Fibroblast of lung (primary cell): Measurements from ENCODE around the gene PNPLA8. TPM values are rescaled to one million over a fixed set of nuclear protein-coding genes. Genes with fewer than 3 reads are reported as not detected.

ENCODE experiments used
- DNase-seq, 2 donors: peaks; one replicate each; pipeline versions ENCODE4 v3.0.0 to v3.0.0-alpha.2; 2010; ENCODE audit warnings: low read depth in 2 of 2
- H2AFZ ChIP-seq: 2 replicates; pipeline ENCODE4 v1.5.1; 2012; ENCODE audit warnings: low read length, control low read depth, inconsistent platforms
- H3K27ac ChIP-seq: 2 replicates; pipeline ENCODE4 v1.5.1; 2011; ENCODE audit warnings: low read length, control low read depth; ENCODE audit not compliant: insufficient read depth
- H3K27me3 ChIP-seq: 2 replicates; pipeline ENCODE4 v1.5.1; 2011; ENCODE audit warnings: mild to moderate bottlenecking, low read length; ENCODE audit not compliant: control insufficient read depth, insufficient read depth
- H3K36me3 ChIP-seq: 2 replicates; pipeline ENCODE4 v1.5.1; 2011; ENCODE audit warnings: low read length; ENCODE audit not compliant: control insufficient read depth, insufficient read depth
- H3K4me1 ChIP-seq: 2 replicates; pipeline ENCODE4 v1.5.1; 2011; ENCODE audit warnings: low read length; ENCODE audit not compliant: control insufficient read depth, insufficient read depth; ENCODE audit errors: extremely low read depth
- H3K4me2 ChIP-seq: 2 replicates; pipeline ENCODE4 v1.5.1; 2011; ENCODE audit warnings: low read length, control low read depth; ENCODE audit not compliant: insufficient read depth; ENCODE audit errors: extremely low read depth
- H3K4me3 ChIP-seq, 4 experiments: fragments of 200-600 bp in 1 of 4; sonication (generic) in 1 of 4; replicated peaks in 1 of 4; 2 replicates each; pipeline ENCODE4 v1.5.1; 2011 to 2016; ENCODE audit warnings: low read length in 4 of 4, low read depth in 3 of 4, mild to moderate bottlenecking in 3 of 4, control low read depth in 2 of 4, inconsistent platforms in 1 of 4, mixed read lengths in 1 of 4; ENCODE audit not compliant: insufficient read depth in 1 of 4; ENCODE audit errors: control extremely low read depth in 1 of 4
- H3K79me2 ChIP-seq: 2 replicates; pipeline ENCODE4 v1.5.1; 2012; ENCODE audit warnings: mild to moderate bottlenecking, low read length, inconsistent platforms; ENCODE audit not compliant: control insufficient read depth, insufficient read depth
- H3K9ac ChIP-seq: 2 replicates; pipeline ENCODE4 v1.5.1; 2011; ENCODE audit warnings: mild to moderate bottlenecking, low read length, control low read depth; ENCODE audit not compliant: insufficient read depth
- H3K9me3 ChIP-seq: 2 replicates; pipeline ENCODE4 v1.5.1; 2012; ENCODE audit warnings: low read depth, low read length; ENCODE audit not compliant: control insufficient read depth, insufficient read depth
- H4K20me1 ChIP-seq: 2 replicates; pipeline ENCODE4 v1.5.1; 2011; ENCODE audit warnings: low read length; ENCODE audit not compliant: control insufficient read depth, insufficient read depth; ENCODE audit errors: extremely low read depth
- CTCF ChIP-seq, 2 donors: IDR thresholded peaks in 1 of 2; conservative IDR thresholded peaks in 1 of 2; 1 replicate in 1 of 2; 2 replicates in 1 of 2; pipeline ENCODE4 v1.5.1; 2011 to 2012; ENCODE audit warnings: low read length in 2 of 2, control low read depth in 1 of 2, inconsistent platforms in 1 of 2, low read depth in 1 of 2, mild to moderate bottlenecking in 1 of 2
- EZH2 ChIP-seq: IDR thresholded peaks from 2 replicates; pipeline ENCODE4 v1.5.1; 2012; ENCODE audit warnings: low read length, control low read depth, mild to moderate bottlenecking; ENCODE audit errors: missing control alignments
- polyA plus RNA-seq, 2 donors: library from polyadenylated mRNA; depleted of rRNA in 1 of 2; stranded (reverse) in 1 of 2; unstranded in 1 of 2; fragments of >200 nt; gene quantifications; 2 replicates each; pipeline ENCODE4 v1.2.1, GENCODE V29; 2011 to 2012; ENCODE audit warnings: missing spikeins in 1 of 2
- total RNA-seq: library from RNA; depleted of rRNA; stranded (reverse); fragments of >200 nt; gene quantifications from 2 replicates; pipeline ENCODE4 v1.2.1, GENCODE V29; 2014

Gene PNPLA8
- total and polyA plus RNA-seq, 2 donors (not counting 1 experiment from before 2014, with no cell fraction given) = 27.9 to 36.7 TPM

- no peak for TF ChIP-seq EZH2
- no peak for TF ChIP-seq CTCF (conservative IDR thresholded peaks at IDR 0.05 in 1 of 2, IDR thresholded peaks at IDR 0.05 in 1 of 2; ENCODE audit: low read depth in 1 of 2, low read length in 2 of 2)
- Histone ChIP-seq H2AFZ (no peak overlapping the region), H4K20me1 (no peaks in the 10 kb centered on the region), H3K9ac (no peak overlapping the region), H3K27me3 (no peaks in the 10 kb centered on the region), H3K4me2 (no peak overlapping the region), H3K4me3 (no peak overlapping the region), H3K4me1 (no peaks in the 10 kb centered on the region), H3K27ac (no peak overlapping the region), H3K36me3 (no peaks in the 10 kb centered on the region), H3K9me3 (no peaks in the 10 kb centered on the region), H3K79me2 (no peaks in the 10 kb centered on the region)
- no peak for DNase-seq
Measured at GRCh38 chr7:108427766-108428165, 98.2 kb downstream of the PNPLA8 start.

- no peak for DNase-seq
- no peaks in the 10 kb centered on the region for H3K4me1 ChIP-seq
- H3K4me2 ChIP-seq = no peak overlapping the region
- H3K79me2 ChIP-seq = no peaks in the 10 kb centered on the region
- H3K9ac ChIP-seq = no peak overlapping the region
- H3K9me3 ChIP-seq = no peaks in the 10 kb centered on the region
- H3K36me3 ChIP-seq = no peaks in the 10 kb centered on the region
- no peak for TF ChIP-seq EZH2
- TF ChIP-seq CTCF (conservative IDR thresholded peaks at IDR 0.05 in 1 of 2, IDR thresholded peaks at IDR 0.05 in 1 of 2; ENCODE audit: low read depth in 1 of 2, low read length in 2 of 2) = no peak
- H3K27ac ChIP-seq = no peak overlapping the region
- no peak overlapping the region for H2AFZ ChIP-seq
- H3K27me3 ChIP-seq = no peaks in the 10 kb centered on the region
- no peaks in the 10 kb centered on the region for H4K20me1 ChIP-seq
- H3K4me3 ChIP-seq = no peak overlapping the region
Measured at GRCh38 chr7:108425714-108426275, 100.1 kb downstream of the PNPLA8 start.

GRCh38 chr7:108424013-108424412 lies 101.9 kb downstream of the PNPLA8 start:
- Histone ChIP-seq H3K9me3 (no peaks in the 10 kb centered on the region), H4K20me1 (no peaks in the 10 kb centered on the region), H3K9ac (no peak overlapping the region), H3K4me3 (no peak overlapping the region), H3K79me2 (no peaks in the 10 kb centered on the region), H3K4me2 (no peak overlapping the region), H3K27ac (no peak overlapping the region), H3K4me1 (no peaks in the 10 kb centered on the region), H2AFZ (no peak overlapping the region), H3K36me3 (no peaks in the 10 kb centered on the region), H3K27me3 (no peaks in the 10 kb centered on the region)
- no peak for DNase-seq
- TF ChIP-seq EZH2 = no peak
- no peak for TF ChIP-seq CTCF (conservative IDR thresholded peaks at IDR 0.05 in 1 of 2, IDR thresholded peaks at IDR 0.05 in 1 of 2; ENCODE audit: low read depth in 1 of 2, low read length in 2 of 2)
